ENCODE data around the gene S100P. TPM values are rescaled to one million over a fixed set of nuclear protein-coding genes. Genes with fewer than 3 reads are reported as not detected.

The S100P gene
- total RNA-seq, 2 experiments from 2014 or later, result not detected

GRCh38 chr4:6732441-6733357 is 39.0 kb downstream of the S100P start:
- Histone ChIP-seq H2AFZ (ENCODE audit: low read length) (no peak overlapping the region), H3K27ac (ENCODE audit: low read depth, low read length, poor library complexity, severe bottlenecking) (no peak overlapping the region), H3K79me2 (ENCODE audit: insufficient read depth, low read depth, low read length) (no peaks in the 10 kb centered on the region), H3K36me3 (ENCODE audit: insufficient read depth, low read length) (no peaks in the 10 kb centered on the region), H3K4me3 (ENCODE audit: low read depth, low read length, poor library complexity, severe bottlenecking) (no peak overlapping the region), H3K9me3 (ENCODE audit: low read length) (no peaks in the 10 kb centered on the region), H4K20me1 (ENCODE audit: insufficient read depth, low read length) (no peaks in the 10 kb centered on the region), H3K4me2 (ENCODE audit: low read length) (no peak overlapping the region), H3K9me2 (ENCODE audit: insufficient read depth, low read length) (no peaks in the 10 kb centered on the region), H3K4me1 (ENCODE audit: insufficient read depth, low read length, poor library complexity, severe bottlenecking) (no peaks in the 10 kb centered on the region)
- POLR2A ChIA-PET, result no interaction called here
- DNase-seq (ENCODE audit: low spot score), result no peak
- TF ChIP-seq EZH2phosphoT487 (IDR thresholded peaks at IDR 0.05; ENCODE audit: borderline replicate concordance, low read depth, low read length), result no peak
- TF ChIP-seq CTCF (conservative IDR thresholded peaks at IDR 0.05; ENCODE audit: low read length), result no peak
- CTCF ChIA-PET (ENCODE audit: unreplicated experiment), result no interaction called here
- BruUV-seq (replicated peaks), result no TSS peak
- intact Hi-C loops (cut with micrococcal nuclease; ENCODE audit: unreplicated experiment), result no loop called here

GRCh38 chr4:6733358-6734164 is 39.9 kb downstream of the S100P start:
- no peak overlapping the region for H3K4me3 ChIP-seq (ENCODE audit: low read depth, low read length, poor library complexity, severe bottlenecking)
- H3K4me1 ChIP-seq (ENCODE audit: insufficient read depth, low read length, poor library complexity, severe bottlenecking), result no peaks in the 10 kb centered on the region
- H2AFZ ChIP-seq (ENCODE audit: low read length), result no peak overlapping the region
- H3K27ac ChIP-seq (ENCODE audit: low read depth, low read length, poor library complexity, severe bottlenecking), result no peak overlapping the region
- H3K9me3 ChIP-seq (ENCODE audit: low read length), result no peaks in the 10 kb centered on the region
- no TSS peak for BruUV-seq (replicated peaks)
- H3K79me2 ChIP-seq (ENCODE audit: insufficient read depth, low read depth, low read length), result no peaks in the 10 kb centered on the region
- intact Hi-C loops (cut with micrococcal nuclease; ENCODE audit: unreplicated experiment), result no loop called here
- TF ChIP-seq EZH2phosphoT487 (IDR thresholded peaks at IDR 0.05; ENCODE audit: borderline replicate concordance, low read depth, low read length) (no peak), CTCF (conservative IDR thresholded peaks at IDR 0.05; ENCODE audit: low read length) (no peak)
- POLR2A ChIA-PET, result no interaction called here
- H3K4me2 ChIP-seq (ENCODE audit: low read length), result no peak overlapping the region
- CTCF ChIA-PET (ENCODE audit: unreplicated experiment), result no interaction called here
- H4K20me1 ChIP-seq (ENCODE audit: insufficient read depth, low read length), result no peaks in the 10 kb centered on the region
- DNase-seq (ENCODE audit: low spot score), result no peak
- H3K36me3 ChIP-seq (ENCODE audit: insufficient read depth, low read length), result no peaks in the 10 kb centered on the region
- no peaks in the 10 kb centered on the region for H3K9me2 ChIP-seq (ENCODE audit: insufficient read depth, low read length)

All from OCI-LY7 (cell line).